ENCODE measurements around the gene RAD50. TPM values are rescaled to one million over a fixed set of nuclear protein-coding genes. Genes with fewer than 3 reads are reported as not detected.

RAD50 gene
- total RNA-seq, 4 donors from 2014 or later: 31.1 to 53.7 (median 35.0) TPM

DNA sequence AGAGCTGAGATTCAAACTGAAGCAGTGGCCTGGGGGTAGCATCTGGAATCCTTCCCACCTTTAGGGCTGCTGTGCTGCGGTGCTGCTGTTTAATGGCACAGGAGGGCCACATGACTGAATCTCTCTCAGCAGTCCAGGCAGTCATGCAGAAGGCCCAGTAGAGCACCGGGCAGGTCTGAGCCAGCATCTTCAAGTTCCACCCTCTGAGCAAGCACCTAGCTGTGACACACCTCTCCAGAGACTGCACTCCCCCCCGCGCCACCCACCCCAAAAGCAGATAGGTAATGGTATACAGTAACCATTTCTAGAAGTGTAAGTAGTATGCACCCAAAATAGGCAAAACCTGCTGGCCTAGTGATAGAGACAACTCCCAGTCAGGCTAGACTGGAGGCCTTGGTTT lies 125.2 kb downstream of the RAD50 start:
- Histone ChIP-seq H3K27me3 (no peaks in the 10 kb centered on the region), H3K9me3 (no peaks in the 10 kb centered on the region), H3K27ac (no peak overlapping the region), H3K4me3 (no peak overlapping the region), H3K4me1 (peaks cover 0 to 6% (median 0%) of the 10 kb centered on the region in 3 donors), H3K36me3 (no peaks in the 10 kb centered on the region)
- TF ChIP-seq POLR2AphosphoS5 (IDR thresholded peaks at IDR 0.05): no peak
- no peak for TF ChIP-seq EP300 (IDR thresholded peaks at IDR 0.05)
- no peak for TF ChIP-seq POLR2A (IDR thresholded peaks at IDR 0.05)
- no peak for TF ChIP-seq CTCF (IDR thresholded peaks at IDR 0.05)
- WGBS, 2 donors (ENCODE audit: low coverage in 1 of 2): no CpG with 5 or more reads among the region's 4 CpGs
- ATAC-seq: no peak

GRCh38 chr5:132684491-132684890 lies 127.7 kb downstream of the RAD50 start:
- no peak for ATAC-seq
- Histone ChIP-seq H3K4me3 (no peak overlapping the region), H3K36me3 (no peaks in the 10 kb centered on the region), H3K9me3 (no peaks in the 10 kb centered on the region), H3K27ac (no peak overlapping the region), H3K4me1 (no peaks in the 10 kb centered on the region), H3K27me3 (no peaks in the 10 kb centered on the region)
- no peak for TF ChIP-seq POLR2AphosphoS5 (IDR thresholded peaks at IDR 0.05)
- TF ChIP-seq POLR2A (IDR thresholded peaks at IDR 0.05): no peak
- TF ChIP-seq CTCF (IDR thresholded peaks at IDR 0.05): no peak
- no peak for TF ChIP-seq EP300 (IDR thresholded peaks at IDR 0.05)
- 79 to 86% methylated on average over 6 of the region's 6 CpGs for WGBS, 2 donors (ENCODE audit: low coverage in 1 of 2)

DNA sequence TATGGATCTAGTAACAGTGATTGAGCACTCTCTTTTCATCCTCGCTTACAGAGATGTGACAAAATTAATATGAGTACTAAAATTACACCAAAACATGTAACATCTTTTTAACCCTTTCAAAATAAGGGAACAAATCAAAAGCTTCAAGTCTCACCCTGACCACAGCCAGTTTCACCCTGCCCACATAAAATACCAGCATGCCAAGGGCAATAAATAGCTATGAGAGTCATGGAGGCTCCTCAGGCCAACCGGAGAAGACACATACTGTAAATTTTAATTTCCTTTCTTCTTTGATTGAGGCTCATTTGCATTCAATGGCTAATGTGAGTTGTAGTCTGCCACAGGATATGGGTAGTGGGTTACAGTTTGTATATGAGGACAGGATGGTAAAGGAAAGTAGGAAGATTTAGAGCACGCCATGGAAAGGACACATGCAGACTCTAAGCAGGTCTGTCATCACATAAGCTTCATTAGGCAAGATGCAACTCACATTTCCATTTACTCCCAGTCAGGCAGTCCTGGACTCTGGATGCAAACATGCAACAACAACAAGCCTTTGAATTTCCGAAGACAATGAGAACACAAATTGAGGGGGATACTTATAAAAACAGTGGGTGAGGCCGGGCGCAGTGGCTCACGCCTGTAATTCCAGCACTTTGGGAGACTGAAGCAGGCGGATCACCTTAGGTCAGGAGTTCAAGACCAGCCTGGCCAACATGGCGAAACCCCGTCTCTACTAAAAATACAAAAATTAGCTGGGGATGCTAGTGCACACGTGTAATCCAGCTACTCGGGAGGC lies 128.3 kb downstream of the RAD50 start:
- WGBS, 2 donors (ENCODE audit: low coverage in 1 of 2): 90 to 91% methylated on average over 12 of the region's 12 CpGs

DNA sequence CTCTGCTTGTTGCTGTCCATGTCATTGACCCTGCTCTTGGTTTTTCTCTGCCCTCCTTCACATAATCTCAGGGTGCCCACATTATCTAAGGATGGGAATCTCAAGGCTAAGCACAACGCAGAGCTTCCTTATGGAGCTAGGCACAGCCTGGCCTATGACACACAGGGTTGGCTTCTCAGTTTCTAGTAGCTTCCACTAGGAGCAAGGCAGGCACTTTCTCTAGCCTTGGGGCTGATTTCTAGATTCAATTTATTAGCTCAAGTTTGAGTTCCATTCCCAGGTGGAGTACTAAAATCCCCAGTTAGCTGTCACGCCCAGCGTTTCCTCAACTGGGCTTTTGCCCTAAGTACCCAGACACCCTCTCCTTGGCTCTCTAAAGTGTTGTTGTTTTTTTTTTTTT lies 129.4 kb downstream of the RAD50 start:
- no peaks in the 10 kb centered on the region for H3K9me3 ChIP-seq
- H3K4me1 ChIP-seq: no peaks in the 10 kb centered on the region
- TF ChIP-seq POLR2AphosphoS5 (IDR thresholded peaks at IDR 0.05): no peak
- no peak for TF ChIP-seq EP300 (IDR thresholded peaks at IDR 0.05)
- TF ChIP-seq CTCF (IDR thresholded peaks at IDR 0.05): no peak
- H3K27me3 ChIP-seq: no peaks in the 10 kb centered on the region
- peaks cover 0 to 5% of the 10 kb centered on the region in 2 donors for H3K36me3 ChIP-seq
- ATAC-seq: no peak
- H3K4me3 ChIP-seq: no peak overlapping the region
- 90 to 100% methylated on average over 1 to 3 of the region's 3 CpGs for WGBS, 2 donors (ENCODE audit: low coverage in 1 of 2)
- H3K27ac ChIP-seq: no peak overlapping the region

More for the DNA sequence above, 128.3 kb downstream of the RAD50 start:
- Histone ChIP-seq H3K4me1 (no peaks in the 10 kb centered on the region), H3K27me3 (no peaks in the 10 kb centered on the region), H3K9me3 (no peaks in the 10 kb centered on the region), H3K27ac (no peak overlapping the region), H3K4me3 (no peak overlapping the region), H3K36me3 (peaks cover 0 to 2% of the 10 kb centered on the region in 2 donors)
- ATAC-seq: no peak
- TF ChIP-seq EP300 (IDR thresholded peaks at IDR 0.05) (no peak), POLR2A (IDR thresholded peaks at IDR 0.05) (no peak), POLR2AphosphoS5 (IDR thresholded peaks at IDR 0.05) (no peak), CTCF (IDR thresholded peaks at IDR 0.05) (no peak)

- peaks cover 0 to 5% of the 10 kb centered on the region in 2 donors for H3K36me3 ChIP-seq
- no peak for ATAC-seq
- no peaks in the 10 kb centered on the region for H3K27me3 ChIP-seq
- H3K9me3 ChIP-seq: no peaks in the 10 kb centered on the region
- TF ChIP-seq CTCF (IDR thresholded peaks at IDR 0.05) (no peak), POLR2A (IDR thresholded peaks at IDR 0.05) (no peak), EP300 (IDR thresholded peaks at IDR 0.05) (no peak), POLR2AphosphoS5 (IDR thresholded peaks at IDR 0.05) (no peak)
- H3K4me1 ChIP-seq: no peaks in the 10 kb centered on the region
- WGBS, 2 donors (ENCODE audit: low coverage in 1 of 2): 73 to 83% methylated on average over 4 of the region's 5 CpGs
- H3K4me3 ChIP-seq: no peak overlapping the region
- H3K27ac ChIP-seq: no peak overlapping the region
Observed at GRCh38 chr5:132687995-132688394, 131.2 kb downstream of the RAD50 start.
